Sigmoid colon (tissue), 3 donors: ENCODE results near the gene FMO2.

Experiments used
- CTCF ChIP-seq, 4 experiments: fragments of 450-650 bp in 3 of 4; fragments of 200-600 bp in 1 of 4; IDR thresholded peaks; one replicate each; pipeline ENCODE4 v1.5.1; 2016 to 2019; ENCODE audit warnings: antibody characterized with exemption in 4 of 4, mild to moderate bottlenecking in 3 of 4, moderate library complexity in 2 of 4
- POLR2A ChIP-seq, 2 donors: fragments of 450-650 bp; IDR thresholded peaks; one replicate each; pipeline ENCODE4 v1.6.1; 2016; ENCODE audit warnings: antibody characterized with exemption in 2 of 2, mild to moderate bottlenecking in 2 of 2, moderate library complexity in 2 of 2

GRCh38 chr1:171251042-171251951 lies 66.2 kb downstream of the FMO2 start:
- TF ChIP-seq CTCF (IDR thresholded peaks at IDR 0.05): no peak
- no peak for TF ChIP-seq POLR2A (IDR thresholded peaks at IDR 0.05)
